ENCODE results near the gene ABTB2.

Gene ABTB2

DNA sequence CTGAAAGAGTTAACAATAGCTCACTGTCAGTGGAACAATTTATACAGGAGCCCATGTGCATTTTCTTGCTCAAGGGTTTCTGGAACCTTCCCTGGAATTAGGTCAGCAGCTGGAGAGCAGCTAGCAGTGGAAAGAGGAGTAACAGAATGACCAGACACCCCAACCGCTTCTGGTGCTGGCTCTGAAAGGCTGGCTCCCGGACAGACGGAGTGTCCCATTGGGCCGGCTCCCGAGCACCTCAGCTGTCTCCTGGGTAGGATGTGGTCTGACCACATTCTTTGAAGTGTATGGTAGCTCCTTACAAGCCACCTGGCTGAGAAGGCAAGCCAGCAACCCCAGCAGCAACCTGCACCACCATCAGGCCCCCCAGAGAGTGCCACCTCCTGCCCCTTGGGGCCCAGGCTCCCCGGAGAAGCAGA lies 44.7 kb downstream of the ABTB2 start:
- no peak for DNase-seq

DNA sequence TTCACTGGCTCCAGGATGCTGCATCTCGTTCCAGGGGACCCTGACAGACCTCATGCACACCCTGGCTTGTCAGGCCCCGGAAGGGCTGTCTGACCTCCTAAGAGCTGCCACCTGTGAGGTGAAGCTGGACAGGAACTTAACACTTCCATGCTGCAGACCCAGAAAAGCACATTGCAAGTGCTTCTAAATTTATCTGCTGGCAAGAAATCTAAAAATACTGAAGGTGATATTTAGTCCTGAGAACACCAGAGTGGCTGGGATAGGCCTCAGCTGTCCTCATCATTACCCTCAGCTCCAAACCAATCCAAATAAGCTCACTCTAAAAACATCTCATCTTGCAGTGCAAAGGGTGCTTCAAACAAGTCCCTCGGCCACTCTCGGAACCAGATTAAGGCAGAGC lies 46.7 kb downstream of the ABTB2 start:
- DNase-seq: no peak

DNA sequence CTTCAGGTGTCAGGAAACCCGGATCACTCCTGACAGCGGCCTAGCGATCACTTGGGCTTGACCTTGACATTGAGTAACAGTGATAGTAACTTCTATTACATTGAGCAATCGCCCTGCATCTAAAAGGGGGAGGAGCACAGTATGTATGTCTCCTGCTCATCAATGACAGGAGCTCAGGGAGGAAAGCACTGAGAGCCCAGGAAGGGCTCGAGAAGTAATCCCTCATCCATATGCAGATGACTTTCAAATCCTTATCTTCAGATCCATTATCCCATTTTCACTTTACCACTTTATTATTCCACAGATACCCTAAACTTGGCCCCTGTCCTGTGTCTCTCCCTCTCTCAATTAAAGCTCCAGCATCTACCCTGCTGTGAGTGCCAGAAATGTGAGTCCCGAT lies 47.8 kb downstream of the ABTB2 start:
- DNase-seq: no peak

DNA sequence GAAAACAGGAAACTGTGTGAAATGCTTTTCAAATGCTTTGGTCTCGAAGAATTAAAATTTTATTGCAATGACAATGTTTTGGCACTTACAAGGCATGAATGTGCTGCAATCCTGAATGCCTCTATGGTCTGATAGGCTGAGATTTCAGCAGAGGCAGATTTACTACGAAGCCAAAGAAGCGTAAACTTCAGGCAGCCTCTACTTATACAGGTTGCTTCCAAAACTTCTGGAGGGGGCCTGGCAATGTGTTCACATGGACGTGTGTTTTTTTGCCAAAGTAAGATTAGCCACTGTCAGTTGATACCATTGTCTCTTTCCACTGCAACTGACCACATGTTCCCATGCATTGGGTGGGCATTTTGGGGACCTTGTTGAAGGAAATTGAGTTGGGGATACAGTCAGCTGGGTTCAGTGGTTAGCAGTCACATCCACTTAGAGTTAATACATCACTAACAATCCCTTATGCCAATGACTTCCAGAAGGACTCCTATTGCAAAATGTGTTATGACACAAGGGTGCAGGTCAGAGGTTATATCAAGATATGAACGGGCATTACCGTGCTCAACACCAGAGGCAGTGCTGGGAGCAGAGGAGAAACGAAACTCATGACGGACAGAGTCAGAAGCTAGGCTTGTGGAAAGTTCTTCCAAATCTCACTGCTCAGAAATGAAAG lies 48.8 kb downstream of the ABTB2 start:
- DNase-seq: peak; percentile 58

DNA sequence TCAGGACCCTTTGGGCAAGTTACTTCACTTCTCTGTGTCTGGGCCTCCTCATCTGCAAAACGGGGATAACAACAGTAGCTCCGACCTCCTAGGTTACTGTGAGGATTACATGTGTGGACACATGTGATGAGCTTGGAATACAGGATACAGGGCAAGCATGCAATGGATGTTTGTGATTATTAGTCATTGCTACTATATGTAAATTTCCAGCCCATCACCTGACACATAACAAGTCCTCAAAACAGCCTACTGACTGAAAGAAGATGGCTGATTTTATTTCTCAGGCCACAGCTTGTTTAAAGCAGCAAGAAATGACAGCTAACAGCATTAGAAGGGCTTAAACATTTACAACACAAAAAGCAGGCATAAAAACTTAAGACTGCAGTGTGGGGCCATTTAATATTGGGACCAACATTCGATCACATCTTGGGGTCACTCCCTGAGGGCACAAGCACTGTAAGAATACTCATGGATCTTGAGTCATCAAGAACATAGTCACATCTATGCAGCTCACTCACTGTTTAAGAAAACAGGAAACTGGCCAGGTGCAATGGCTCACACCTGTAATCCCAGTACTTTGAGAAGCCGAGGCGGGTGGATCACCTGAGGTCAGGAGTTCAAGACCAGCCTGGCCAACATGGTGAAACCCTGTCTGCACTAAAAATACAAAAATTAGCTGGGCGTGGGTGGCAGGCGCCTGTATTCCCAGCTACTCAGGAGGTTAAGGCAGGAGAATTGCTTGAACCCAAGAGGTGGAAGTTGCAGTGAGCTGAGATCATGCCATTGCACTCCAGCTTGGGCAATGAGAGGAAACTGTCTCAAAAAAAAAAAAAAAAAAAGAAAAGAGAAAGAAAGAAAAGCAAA lies 49.5 kb downstream of the ABTB2 start:
- no peak for DNase-seq

DNA sequence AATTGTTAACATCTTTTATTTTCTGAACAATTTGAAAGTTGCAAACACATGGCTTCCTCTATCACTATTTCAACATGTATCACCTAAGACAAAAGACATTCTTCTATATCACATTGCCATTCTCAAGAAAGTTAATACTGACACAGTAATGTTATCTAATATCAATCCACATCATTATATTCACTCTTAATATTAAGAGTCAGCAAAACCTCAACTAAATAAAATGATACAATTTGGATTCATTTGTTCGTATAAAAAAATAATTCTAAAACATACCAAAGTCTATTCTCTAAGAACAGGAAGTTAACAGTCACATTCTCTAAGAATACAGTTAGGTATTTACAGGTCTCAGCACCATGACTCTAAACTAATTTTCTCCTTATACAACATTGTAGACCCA lies 52.0 kb downstream of the ABTB2 start:
- DNase-seq: no peak

DNA sequence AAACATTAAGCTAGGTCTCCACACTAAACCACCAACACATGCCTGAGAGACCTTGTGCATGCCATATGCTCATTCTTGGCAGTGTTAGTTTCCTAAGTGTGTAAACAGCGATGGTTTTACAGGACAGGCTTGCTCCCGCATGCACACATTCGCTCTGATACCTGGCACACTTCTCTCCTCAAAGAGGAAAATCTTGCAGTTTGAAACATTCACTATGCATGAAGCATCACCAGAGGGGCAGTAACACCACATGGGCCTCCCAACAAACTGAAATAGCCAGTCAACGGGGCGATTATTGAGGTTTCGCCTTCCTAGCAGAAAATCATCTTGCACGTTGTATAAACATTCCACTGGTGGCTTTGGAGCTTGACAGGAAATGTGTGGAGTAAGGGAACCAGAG lies 52.6 kb downstream of the ABTB2 start:
- DNase-seq: no peak

DNA sequence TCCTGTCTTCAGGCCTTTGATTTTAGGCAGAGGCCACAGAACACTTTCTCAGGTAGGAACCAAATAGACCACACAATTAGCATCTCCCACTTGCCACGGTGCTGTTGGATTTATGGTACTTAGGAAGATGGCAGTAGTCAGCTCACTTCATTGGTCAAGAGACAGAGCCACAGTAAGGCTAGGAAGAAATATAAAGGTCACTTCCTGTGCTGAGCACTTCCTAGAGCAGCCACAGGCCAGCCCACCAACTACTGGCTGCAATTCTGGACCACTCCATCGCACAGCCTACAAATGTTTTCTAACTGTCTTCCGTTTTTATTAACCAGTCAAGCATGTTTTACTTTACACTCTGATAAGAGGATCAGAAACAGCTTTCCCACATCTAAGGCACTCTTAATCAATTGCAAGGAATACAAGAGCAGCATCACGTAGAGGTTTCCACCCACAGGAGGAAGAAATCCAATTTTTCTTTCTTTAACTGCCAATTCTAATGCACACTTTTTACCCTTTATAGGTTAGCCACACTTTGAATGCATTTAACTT lies 54.7 kb downstream of the ABTB2 start:
- no peak for DNase-seq

DNA sequence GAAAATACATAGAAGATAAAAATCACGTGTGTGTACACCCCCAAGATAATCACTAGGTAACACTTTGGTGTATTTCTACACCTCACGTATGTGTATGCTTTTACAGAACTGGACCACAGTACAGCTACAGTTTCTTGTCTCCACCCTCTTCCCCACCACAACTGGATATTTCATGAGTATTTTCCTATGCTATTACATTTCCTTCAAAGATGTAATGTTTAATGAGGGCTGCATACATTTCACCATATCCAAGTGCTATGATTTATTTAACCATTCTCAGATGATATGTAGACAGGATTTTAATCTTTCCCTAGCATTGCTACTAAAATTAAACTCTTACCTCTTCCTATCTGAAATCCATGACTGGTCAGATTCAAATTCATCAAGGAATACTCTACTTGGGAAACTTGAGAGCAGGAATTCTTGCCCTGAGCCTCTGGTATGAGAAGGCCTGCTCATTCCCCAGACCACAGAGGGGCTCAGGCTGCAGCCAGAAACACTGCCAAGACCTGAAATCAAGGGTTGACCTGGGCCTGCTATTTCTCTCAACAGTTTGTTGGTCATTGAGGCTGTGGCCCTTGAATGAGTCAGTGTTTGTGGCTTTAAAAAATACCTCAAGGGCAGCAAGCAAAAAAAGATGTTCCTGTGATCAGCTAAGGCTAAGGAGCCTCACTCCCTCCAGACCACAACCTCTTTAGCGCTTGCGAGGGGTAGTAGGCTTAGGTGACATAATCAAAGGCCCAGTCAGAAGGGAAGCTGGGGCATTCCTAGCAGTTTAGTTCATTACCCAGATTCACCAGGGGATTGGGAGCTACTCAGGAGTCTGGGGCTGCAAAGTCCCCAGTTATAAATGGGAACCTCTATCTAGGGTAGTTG lies 55.5 kb downstream of the ABTB2 start:
- peak; percentile 11 for DNase-seq

DNA sequence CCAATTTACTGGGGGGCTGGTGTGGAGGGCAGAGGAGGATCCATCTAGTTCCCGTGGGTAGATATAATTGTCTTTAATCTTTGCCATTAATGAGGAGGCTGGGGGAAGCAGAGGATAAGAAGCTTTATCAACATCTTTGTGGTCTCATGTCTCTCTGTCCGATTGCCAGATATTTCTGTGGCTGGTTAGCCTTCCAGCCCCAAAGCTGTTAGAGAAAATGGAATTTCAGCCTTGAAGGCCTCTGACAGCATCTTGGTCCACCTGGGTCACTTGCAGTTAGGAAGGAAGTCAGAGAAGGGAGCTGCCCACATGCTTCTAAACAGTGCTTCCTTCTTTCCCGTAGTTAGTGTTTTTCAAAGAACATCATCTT lies 56.9 kb downstream of the ABTB2 start:
- peak; percentile 32 for DNase-seq

DNA sequence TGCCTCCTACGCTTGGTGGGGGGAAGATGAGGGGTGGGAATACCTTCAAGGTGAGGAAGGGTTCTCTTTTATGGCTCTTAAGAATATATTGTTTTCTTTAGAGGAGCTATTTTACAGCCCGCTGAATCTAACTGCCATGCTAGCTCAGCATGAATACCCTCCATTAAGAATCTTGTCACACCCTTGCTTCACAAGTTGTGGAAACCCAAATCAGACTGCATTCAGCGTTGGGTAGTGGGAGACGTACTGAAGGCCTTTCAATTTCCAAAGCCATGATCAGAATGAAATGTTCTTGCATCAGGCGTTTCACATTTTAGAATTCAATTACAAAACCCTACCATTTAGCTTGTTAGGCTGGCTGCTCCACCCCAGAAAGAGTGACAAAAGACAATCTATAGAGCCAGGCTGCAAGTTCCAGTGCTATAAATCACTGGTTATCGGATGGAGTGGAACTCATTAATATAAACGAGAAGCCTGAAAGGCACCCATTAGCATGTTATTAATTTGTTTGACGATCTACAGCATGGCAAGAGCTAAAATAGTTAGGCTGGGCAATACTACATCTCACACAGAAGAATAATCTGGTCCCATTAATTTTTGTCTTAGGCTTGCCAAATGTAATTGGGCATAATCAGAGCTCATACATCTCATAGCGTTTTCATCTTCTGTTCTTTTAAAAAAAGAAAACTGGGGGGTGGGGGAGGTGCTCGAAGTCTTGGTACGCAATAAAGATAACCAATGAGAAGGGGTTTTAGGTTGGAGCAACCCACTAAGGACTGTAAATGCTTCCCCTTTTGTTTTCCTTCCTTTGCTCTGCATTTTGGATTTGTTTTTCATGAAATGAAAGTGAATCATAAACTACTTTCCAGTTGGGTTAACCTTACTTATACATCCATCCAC lies 57.5 kb downstream of the ABTB2 start:
- peak; percentile 36 for DNase-seq

DNA sequence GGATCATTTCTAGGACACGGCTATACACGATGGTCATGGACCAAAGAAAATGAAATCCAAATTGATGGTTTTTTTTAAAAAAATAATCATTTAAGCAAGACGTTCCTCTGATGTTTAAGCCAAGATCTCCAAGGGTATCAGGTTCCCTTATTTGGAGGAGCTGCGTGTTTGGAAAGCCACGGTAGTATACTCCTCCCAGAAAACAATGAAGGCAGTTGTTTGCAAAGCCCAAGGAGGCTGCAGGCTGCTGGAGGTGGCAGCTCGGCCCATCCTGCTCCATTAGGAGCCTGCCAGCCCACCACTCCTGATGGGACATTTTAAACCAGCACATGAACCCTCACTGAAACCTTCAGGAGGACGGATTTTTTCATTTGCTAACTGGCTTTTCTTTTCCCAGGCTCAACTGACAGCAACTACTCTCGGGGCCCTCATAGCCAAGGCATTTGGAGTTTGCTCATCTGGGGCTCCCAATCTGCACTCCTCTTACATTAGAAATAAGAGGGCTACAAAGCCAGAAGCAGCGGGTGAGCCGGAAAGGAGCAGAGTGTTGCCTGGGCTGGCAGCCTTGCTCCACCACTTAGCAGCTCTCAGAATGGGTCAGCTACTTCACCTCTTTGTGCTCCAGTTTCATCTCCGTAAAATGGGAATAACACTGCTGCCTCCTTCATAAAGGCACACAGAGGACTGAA lies 58.4 kb downstream of the ABTB2 start:
- DNase-seq: no peak

DNA sequence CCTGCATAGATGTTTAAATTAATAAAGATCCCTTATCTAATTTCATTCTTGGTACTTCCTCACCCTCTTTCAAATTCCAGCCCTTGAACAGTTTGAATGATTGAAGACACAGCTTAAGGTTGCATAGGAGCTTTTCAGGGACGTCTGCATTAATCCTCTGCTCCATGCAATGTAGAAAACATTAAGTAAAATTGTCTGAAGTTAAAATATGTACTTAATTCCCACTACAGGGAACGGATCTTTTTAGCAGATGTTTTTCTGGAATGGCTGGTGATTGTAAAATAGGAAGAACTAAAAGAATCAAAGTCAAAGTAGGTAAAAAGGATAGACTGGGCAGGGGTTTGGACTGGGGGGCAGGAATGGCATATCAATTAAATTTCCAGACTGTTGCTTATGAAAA lies 58.9 kb downstream of the ABTB2 start:
- no peak for DNase-seq

DNA sequence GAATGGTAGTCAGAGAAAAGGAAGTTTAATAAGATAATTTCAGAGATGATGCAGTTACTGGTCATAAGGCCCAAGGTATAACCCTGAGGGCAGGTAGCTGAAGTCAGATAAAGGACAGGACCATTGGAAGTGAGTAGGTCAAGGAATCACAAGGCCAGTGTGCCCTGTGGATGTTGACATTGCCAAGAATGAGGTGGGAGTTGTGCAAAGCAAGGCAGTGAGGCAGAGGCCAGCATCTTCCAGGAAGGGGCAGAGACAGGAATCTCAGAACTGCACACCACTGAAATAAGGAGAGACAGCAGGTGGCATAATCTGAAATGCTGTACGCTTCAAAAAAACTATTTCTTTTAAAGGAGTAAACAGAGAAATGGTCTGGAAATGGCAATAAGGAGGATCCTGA lies 61.4 kb downstream of the ABTB2 start:
- DNase-seq: no peak

DNA sequence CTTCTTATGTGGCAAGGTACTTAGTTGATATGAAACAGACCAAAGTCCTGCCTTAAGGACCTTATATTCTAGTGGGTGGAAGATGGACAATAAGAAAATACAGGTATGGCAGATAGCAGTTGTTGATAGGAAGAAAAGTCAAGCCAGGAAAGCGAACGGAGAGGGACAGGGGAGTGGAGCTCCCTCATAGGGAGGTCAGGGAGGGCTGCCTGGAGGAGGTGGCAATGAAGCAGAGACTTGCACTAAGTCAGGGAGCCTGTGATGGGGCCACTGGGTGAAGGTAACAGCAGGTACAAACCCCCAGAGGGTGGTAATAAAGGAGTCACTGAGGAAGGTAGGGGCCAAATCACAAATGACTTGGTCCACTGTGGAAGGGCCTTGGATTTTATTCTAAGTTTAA lies 65.3 kb downstream of the ABTB2 start:
- no peak for DNase-seq

DNA sequence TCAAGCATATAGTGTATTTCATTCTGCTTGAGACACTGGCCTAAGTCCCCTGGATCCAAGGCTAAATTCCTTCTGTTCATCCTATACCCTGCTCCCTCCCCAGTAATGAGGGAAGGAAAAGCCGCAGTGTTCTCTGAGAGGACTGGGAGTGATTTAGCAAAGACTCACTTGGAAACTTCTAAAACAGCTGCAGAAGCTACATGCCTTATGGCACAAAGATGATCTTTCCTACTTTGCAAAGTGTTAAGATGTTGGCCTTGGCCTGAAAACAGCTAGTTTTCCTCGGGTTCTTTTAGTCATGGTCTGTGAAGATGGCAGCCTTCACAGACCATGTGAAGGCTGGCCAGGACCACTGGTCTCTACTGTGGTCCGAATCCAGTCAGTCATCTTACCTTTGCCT lies 65.7 kb downstream of the ABTB2 start:
- no peak for DNase-seq

DNA sequence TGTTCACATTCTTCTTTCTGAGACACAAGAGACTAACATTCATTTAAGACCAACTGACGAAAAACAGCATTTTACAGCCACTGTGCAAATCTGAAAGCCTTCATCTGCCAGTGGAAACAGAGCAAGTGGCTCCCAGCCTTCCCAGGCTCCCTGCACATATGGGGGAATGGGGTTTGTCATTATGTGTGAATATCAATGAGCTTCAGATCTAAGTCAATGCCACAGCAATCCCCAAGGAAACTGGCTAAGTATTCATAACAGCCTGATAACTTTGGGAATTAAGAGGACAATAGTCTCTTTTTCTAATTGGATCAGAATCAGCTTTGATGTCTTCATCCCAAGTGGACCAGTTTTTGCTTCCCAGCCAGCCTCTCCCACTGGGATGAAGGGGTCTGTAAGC lies 66.9 kb downstream of the ABTB2 start:
- DNase-seq: no peak

DNA sequence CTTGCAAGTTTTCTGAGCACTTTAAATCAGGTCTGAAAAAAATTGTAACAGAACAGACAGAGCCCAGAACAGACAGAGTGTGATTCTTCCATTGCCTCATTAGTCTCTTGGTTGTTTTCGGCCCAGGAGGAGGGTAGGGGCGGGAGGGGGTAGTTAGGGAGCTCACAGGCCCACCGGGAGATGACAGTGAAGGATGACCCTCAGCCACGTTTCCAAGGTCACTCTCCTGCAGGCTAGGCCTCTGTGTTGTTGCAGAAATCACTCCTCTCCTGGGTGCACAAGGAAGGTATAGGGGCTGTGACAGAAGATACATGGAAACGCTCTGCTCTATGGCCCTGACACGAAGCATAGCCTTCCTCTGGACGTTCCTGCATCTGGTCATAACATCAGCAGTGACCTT lies 69.3 kb downstream of the ABTB2 start:
- no peak for DNase-seq

DNA sequence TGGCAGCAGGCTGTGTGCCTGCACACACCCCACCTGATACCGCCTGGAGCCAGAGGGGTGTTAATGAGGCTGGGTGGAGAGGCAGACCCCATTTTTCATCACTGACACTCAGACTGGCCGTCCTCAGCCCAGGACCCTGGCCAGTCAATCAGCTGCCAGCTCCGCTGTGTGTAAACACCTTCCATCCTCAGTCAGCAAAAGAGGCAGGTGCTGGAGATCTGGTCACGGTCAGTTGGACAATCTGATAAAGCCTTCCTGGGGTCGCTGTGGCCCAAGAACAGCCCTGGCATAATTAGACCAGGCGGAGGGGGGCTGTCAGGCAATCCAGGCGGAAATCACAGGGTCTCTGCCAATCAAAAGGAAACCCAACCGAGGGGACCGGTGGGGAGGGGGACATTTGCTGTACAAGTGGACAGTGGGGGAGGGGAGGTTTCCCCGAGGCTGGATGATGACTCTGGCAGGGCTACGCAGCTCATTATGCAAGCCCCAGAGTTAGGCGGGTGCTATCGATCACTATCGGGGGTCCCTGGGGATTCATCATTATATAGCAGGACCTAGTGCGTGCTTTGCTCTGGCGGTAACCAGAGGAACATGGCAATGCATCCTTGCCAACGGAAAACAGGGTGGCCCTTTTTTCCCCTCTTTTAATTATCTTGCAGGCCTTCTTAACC lies 72.9 kb downstream of the ABTB2 start:
- no peak for DNase-seq

DNA sequence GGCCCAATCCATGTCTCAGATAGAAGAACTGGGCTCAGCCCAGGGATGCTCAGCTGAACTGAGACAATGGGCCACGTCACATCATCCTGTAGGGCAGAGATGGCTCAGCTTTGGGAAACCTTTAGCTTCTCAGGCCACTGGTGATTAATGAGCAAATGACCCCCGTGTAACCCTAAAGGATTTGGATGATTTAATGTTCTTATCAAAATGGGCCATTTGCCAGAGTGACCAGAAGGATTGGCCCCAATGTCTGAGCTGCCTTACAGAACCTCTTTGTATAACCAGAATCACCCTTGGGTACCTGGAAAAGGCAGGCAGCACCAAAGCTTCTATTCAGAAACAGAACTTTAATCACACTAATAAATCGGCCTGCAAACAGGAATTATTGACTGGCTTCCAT lies 73.7 kb downstream of the ABTB2 start:
- no peak for DNase-seq

All from OCI-M1 (cell line).